Right hindlimb (tissue), 1 donor: ENCODE measurements around the gene MAP3K8.
"Not testable (repeated sequence)": the region's sequence is repeated elsewhere in the genome, so short reads cannot be mapped to it uniquely, and the experiment has no call there.

ENCODE experiments used
- DNase-seq: peaks from one replicate; pipeline ENCODE4 v3.0.0-alpha.2; 2018

MAP3K8 gene

DNA sequence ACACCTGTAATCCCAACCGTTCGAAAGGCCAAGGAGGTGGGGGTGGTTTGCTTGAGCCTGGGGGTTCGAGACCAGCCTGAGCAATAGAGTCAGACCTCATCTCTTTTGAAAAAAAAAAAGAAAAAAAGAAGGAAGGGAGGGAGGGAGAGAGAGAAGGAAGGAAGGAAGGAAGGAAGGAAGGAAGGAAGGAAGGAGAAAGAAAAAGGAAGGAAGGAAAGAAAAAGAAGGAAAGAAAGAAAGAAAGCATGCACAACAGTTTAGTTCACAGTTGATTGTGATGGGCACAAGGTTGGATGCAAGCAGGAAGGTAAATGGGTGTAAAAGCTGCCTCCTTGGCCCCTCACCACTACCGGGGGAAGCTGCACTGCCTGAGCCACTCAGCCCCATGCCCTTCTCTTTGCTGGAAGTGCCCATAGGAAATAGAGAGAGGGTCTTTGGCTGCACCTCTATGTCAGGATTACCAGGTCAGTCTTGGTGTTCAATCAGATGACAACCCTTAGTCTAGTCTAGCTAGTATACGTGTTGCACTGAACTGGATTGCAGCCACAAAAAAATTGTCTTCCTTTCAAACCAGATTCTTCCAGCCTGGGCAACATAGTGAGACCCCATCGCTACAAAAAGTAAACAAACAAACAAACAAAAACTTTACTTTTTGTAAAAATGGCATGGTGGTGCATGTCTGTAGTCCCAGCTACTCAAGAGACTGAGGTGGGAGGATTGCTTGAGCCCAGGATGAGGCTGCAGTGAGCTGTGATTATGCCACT is 20.0 kb downstream of the MAP3K8 start:
- no peak for DNase-seq

DNA sequence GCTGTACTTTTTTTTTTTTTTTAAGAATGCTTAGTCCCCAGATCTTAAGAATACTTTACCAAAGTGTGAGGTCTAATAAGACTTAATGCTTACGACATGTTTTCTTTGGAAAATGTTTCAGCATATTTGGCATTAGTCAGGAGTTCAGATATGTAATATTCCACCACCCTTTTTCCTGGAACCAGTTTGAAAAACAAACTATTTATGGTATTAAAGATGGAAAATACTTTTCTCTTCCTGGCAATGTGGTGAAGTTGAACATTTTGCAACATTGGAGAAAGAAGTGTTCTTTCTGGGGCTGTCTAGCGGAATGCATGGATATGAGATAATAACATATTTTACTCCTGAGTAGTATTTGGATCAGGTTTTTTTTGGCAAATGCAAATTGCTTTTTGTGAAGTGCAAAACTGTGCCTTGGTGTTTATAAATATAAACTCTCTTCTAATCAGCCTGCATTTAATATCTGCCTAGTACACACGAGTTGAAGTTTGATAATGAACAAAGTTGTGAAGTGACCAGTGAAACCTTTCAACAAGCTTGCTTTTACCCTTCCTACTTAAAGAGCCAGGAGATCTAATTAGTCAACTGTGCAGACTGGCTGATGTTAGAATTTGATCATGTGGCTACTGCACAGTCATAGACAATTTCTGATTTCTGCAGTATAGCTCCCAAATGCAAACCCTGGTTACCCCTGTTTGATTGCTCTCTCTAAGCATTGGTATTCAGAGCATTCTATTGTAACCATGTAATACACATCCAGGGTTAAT is 20.9 kb downstream of the MAP3K8 start:
- no peak for DNase-seq

DNA sequence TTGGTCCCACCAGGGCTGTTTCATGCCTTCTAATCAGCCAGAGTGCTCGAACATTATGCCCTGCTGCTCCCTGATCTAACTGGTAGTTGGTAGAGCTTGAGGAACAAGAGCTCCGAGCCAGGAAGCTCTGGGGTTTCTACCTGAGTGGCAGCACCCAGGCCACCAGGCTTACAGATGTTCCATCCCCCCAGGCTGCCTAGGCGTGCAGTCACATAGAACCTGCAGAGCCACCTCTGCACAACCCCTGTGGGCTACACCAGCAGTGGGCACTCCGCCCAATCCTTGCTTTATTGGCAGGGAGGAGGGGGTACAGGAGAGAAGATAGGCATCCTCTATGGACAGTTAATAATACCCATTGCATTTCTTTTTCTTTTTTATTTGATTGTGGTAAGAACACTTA is 21.8 kb downstream of the MAP3K8 start:
- DNase-seq = no peak

DNA sequence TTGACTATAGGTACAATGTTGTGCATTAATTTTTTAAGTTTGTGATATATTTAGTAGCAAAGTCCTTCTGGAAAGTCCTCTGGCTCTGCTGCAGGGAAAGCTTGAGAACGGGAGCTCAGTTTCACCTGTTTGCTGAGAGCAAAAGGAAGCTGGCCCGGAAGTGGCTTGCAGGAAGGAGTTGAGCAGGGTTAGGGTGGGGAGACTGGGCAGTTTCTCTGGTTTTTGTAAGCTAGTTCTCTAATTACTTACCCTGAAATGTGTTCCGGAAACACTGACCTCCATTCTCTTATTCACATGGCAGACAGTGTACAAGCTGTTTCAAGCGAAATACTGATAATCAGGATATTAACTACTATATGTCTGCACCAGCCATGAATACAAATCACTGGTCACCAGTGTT is 22.3 kb downstream of the MAP3K8 start:
- DNase-seq = no peak

DNA sequence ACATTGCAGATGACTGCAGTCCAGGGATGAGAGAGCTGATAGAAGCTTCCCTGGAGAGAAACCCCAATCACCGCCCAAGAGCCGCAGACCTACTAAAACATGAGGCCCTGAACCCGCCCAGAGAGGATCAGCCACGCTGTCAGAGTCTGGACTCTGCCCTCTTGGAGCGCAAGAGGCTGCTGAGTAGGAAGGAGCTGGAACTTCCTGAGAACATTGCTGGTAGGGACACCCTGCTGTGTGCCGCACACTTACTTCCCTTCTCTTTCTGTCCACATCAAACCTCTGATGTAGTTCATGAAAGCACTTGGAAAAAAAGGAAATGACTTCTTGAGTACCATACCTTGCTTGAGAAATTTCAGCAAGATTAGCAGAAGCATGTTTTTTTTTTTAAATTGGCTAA is 25.3 kb downstream of the MAP3K8 start:
- DNase-seq = no peak

DNA sequence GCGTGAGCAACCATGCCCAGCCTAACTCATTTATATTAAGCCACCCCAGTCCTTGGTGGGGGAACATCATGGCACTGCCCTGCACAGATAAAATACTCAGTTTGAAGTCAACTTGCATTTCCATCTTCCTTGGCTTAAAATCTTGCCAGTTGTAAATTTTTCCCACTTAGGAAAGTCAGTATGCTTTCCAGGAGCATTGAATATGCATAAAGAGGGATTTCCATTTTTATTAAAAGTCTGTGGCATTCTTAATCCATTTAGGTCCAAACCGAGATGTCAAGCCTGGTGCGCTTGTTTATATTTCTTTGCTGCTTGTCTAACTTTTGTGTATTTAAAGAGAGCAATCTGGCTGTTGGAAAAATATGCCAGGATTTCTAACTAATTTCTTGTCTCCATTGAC is 26.1 kb downstream of the MAP3K8 start:
- no peak for DNase-seq

DNA sequence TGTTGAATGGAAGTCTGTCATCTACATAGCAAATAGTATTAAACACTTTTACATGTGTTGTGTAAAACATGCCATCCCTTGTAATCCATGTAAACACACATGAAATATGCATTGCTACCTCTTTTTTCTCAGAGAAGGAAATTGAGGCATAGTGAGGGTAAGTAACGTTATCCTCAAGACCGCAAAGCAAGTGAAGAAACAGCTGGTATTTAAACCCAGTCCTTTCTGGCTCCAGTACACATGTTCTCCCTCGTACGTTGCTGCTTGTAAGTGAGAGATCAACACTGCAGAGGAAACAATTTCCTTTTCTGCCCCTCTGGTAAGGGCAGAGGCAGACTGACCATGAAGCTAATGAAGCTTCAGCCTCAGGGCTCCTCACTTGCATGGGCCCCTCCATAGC is 28.5 kb downstream of the MAP3K8 start:
- no peak for DNase-seq

DNA sequence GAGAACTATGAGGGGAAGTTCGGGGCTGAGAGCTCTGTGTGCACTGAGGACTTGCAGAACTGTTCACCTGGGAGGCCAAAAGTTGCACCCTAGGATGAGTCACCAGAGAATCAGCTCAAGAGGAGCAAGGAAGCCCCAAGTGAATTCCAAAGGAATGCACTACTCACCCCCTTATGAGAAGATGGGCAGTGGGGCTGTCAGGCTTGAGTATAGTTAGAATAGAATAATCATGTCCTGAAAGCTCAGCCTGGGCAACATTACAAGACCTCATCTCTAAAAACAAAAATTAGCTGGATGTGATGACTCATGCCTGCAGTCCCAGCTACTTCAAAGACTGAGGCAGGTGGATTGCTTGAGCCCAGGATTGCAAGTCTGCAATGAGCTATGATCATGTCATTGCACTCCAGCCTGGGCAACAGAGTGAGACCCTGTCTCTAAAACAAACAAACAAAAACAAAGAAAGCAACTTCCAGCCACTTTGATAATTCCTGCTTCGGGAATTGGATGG is 30.0 kb downstream of the MAP3K8 start:
- DNase-seq = no peak

DNA sequence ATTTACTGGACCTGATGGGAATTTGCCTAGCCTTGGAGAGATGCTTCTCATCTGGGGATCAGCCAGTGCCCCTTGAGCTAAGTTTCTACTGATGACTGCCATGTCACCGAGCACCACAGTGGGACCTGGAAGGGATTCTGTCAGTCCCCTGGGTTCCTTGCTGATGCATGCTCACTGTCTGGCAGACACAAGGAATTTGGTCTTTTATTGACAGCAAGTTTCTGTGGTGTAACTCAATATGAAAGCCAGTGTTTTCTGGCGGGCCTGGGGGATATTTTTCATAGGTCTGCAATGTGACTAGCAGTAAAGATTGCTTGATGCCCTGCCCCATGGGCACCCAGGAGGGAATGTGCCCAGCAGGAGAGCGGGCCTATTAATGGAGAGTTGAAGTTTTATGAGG is 30.7 kb downstream of the MAP3K8 start:
- DNase-seq = no peak

DNA sequence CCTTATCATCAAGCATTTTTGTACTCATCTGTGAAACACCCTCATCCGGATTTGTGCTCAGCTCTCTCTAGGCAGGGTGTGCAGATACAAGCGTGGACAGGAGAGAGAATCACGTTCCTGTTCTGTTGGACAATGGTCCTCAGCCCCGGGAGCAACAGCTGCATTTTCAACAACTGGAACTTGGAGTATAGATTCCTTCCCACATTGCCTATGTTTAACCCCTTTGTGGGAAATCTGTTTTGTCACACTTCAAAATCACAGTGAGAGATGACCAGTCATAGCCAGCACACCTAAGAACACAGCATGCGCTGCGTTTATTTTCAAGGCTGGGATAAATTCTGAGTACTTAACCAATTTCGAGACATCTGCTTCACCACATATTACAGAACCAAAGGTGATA is 32.5 kb downstream of the MAP3K8 start:
- no peak for DNase-seq

DNA sequence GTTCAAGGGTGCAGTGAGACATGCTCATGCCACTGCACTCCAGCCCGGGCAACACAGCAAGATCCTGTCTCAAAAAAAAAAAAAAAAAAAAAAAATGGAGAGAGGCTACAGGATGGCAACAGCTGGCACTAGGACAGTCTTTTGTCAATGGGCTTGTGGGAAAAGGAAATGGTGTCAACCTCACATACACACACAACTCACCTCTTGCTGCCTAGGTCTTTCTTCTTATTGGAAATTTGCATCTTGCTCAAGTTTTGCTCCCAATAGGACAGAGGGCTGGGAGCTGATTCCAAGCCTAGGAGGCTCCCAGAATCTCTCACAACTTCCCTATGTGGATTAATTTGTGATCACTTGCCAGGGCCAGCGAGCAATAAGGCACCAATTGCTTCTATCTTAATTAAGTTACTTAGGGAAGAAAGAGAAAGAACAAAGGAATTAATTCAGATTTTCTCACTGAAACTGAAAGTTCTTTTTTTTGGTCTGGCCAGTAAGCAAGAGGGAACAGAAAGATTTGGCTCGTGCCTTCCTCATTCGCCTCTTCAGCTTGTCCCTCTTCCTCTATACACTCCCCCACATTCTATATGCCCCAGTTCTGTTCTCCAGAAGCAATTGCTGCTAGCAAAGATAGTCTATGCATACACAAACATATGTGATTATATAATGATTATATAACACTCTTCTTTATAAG is 33.8 kb downstream of the MAP3K8 start:
- DNase-seq = no peak

DNA sequence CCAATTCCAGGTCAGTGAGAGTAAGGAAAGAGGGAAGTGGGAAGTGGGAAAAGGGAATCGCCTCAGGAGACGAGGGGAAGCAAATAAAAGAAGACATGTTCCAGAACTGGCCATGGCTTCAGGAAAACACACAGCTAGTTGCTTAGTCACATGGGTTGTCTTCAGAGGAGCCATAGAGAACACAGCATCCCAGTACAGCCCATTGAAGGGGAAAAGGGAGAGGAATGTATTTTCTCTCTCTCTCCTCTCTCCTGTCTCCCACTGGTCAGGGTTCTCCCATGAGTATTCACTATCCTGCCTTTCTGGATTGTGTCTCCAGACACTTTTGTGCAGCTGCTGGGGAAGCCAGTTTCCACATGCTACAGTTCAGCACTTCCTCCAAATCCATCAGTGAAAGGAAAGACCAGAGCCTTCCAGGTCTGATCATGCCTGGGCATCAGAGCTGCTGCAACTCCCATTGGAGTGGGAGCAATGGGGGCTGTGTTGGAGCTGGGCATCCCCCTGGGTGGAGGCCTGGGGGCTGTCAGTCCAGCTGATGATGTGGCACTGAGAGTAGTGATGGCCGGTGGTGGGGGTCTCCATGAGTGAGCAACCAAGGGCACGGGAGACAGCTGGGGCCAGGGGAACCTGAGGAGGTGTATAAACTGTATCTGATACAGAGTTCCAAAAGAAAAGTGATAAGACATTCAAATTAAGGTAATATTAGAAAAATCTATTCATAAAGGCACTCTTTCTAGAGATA is 38.6 kb downstream of the MAP3K8 start:
- no peak for DNase-seq

DNA sequence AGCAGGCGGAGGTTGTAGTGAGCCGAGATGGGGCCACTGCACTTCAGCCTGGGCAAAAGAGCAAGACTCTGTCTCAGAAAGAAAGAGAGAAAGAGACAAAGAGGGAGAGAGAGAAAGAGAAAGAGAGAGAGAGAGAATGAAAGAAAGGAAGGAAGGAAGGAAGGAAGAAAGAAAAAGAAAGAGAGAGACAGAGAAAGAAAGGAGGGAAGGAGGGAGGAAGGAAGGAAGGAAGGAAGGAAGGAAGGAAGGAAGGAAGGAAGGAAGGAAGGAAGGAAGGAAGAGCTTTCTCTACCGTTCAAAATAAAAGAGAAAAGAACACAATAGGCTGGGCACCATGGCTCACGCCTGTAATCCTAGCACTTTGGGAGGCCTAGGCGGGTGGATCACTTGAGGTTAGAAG is 41.5 kb downstream of the MAP3K8 start:
- not testable (repeated sequence) for DNase-seq

DNA sequence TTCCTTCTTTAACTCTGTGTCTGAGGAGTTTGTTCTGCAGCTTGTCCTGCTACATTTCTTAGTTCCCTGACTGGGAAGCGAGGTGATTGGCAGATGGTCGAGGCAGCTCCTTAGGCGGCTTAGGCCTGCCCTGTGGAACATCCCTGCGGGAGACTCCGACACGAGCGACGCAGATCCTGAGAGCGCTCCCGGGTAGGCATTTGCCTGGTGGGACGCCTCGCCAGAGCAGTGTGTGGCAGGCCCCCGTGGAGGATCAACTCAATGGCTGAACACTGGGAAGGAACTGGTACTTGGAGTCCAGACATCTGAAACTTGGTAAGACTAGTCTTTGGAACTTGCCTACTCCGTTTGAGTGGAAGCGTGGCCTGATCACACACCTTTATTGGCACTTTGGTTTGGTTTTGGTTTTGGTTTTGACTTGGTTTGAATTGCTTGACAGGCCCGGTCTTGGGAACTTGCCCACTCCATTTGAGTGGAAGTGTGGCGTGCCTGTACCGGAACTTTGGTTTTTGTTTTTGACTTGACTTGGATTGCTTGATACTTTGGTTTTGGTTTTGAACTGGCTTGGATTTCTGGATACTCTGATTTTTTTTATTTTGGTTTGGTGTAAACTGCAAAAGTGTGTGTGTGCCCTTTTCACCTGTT is 42.6 kb downstream of the MAP3K8 start:
- no peak for DNase-seq

DNA sequence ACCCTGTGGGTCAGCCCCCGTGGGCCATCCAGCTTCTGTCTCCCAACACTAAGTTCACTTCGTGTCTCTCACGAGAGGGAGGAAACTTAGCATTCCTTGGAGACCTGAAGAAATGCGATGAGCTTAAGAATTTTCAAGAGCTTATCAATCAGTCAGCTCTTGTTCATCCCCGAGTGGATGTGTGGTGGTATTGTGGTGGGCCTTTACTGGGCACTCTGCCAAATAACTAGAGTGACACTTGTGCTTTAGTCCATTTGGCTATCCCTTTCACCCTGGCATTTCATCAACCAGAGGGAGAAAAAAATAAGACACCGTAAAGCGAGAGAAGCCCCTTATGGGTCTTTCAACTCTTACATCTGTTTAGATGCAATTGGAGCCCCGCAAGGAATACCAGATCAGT is 45.5 kb downstream of the MAP3K8 start:
- DNase-seq = not testable (repeated sequence)

DNA sequence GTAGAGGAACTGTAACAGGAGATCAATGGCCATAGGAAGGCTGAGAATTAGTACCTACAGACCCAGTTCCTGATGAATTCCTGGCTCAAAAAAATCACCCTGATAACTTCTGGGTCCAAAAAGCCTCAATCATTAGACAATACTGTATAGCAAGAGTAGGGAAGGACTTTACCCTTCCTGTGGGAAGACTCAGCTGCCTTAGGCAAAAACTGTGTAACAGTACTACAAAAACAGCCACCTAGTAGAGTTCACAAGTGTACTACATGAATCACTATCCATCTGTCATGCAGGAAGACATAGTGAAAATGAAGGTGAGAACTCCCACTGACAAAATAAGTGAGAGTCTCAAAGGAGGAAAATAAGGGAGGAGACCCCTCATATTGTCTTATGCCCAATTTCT is 47.6 kb downstream of the MAP3K8 start:
- DNase-seq = no peak

DNA sequence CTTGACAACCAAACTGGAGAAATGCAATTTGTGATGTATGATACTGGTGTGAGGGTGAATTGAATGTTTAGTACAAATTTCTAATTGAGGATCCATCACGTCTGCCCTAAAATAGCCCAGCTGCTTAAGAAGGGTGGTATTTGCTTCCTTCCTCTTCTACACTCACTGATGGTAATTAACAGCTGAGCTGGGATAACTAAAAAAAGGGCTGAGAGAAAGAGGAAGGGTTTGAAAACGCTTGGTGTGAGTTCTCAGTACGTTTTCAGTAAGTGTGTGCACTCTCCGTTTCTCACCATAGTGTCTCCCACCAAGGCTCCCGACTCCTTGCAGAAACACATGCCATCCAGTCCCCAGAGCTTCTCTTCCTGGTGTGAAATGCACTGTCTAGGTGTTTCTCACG is 54.3 kb downstream of the MAP3K8 start:
- DNase-seq = no peak

DNA sequence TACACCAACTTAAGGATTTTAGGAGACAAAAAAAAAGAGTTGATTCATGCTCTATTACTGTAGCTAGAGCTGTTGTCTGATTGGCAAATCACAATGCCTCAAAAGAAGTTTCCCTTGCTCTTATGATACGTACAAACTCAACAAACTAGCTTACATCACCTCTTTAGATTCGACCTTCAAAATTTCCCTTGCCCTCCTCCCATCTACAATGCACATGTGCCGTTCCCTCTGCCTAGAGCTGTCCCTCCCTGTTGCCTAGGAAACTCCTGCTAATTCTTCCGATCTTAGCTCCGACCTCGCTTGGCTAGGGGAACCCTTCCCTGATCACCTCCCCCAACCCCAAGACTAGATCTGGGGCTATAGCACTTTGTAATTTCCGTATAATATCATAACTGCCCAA is 55.4 kb downstream of the MAP3K8 start:
- no peak for DNase-seq

DNA sequence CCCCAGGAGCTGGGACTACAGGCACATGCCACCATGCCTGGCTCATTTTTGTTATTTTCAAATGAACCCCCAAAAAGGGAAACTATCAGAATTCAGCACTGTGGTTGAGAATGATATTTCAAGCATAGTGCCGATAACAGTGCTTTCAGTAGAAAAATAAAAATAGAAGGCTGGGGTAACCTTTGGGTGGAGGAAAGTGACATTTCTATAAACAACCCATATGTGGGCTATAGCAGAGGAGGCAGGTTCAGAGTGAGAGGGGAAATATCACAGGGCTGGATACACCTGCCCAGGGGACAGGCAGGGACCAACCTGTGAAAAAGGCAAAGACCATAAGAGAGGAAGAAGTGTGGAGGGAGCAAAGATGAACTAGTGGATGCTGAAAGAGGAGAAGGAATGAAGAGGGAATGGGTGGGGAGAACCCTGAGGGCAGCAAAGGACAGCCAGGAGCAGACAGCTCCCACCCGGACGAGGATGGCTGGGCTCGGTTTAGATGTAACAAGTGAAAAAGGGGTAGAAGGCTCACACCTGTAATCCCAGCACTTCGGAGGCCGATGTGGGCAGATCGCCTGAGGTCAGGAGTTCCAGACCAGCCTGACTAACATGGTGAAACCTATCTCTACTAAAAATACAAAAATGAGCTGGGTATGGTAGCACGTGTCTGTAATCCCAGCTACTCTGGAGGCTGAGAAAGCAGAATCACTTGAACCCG is 56.5 kb downstream of the MAP3K8 start:
- no peak for DNase-seq

DNA sequence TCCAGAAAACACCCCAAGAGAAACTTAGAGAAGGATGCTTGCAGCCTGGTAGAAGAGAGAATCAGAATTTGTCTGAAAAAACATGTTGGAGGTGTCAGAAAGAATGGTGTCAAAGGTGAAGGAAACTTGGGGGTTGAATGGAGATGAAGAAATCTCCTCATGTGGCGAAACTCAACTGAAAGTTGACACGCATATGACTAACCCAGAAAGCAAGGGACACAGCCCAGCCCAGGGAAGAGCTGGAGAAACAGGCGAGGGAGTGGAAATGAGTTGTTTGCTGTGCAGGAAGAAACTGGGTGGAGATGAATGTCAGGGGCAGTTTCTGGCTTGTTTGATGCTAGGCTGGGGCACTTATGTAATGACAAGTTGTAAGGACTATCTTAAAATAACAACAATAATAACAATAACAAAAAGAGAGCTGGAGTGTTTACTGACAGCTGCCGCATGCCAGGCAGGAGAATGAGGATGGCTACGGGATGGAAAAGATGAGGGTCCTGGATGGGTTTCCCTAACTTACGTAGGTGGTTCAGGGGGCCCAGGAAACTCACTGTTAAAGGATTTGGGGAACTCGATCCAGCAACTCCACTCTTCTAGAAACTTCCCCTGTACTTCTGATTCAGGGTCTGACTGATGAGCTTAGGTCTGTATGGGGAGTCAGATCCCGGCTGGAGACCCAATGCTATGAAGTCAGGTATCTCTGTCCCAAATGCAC is 57.4 kb downstream of the MAP3K8 start:
- no peak for DNase-seq

DNA sequence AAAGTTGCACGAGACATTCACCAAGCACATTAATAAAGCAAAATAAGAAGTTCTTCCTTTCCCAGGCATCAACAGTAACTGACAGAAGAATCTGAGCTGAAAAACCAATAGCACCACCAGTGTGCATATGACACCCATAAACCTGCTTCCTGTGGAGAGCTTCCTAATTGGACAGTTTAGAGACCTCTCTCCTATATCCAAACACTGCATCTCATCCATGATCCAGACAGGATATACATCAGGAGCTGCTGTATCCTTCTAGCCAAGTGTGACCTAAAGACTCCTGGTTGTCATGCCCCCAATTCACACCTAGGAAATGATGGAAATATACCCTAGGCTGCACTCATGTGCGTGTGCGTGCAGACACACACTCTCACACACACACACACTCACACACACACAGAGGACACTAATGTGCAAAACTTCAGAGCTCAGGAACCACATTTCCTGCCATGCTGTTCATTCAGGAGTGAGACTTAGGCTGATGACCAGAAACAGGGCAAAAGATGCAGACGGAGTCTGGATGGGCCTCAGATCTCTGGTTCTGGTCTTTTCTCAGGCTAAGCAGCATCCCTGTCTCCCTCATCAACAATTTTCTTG is 58.0 kb downstream of the MAP3K8 start:
- DNase-seq = no peak
